HG03196 (cell line): ENCODE measurements around the gene EXOC3.
"Not testable (repeated sequence)": the region's sequence is repeated elsewhere in the genome, so short reads cannot be mapped to it uniquely, and the experiment has no call there.

Experiments used
- ATAC-seq: cut with Tn5 transposase; IDR thresholded peaks from one replicate; pipeline ENCODE4 v1.9.1; 2021; ENCODE audit not compliant: unreplicated experiment

EXOC3 gene

GRCh38 chr5:442335-443238 lies at the start of gene EXOC3:
Gene EXOC3 (plus strand): TSS chr5:443176. CDS start chr5:446206, 3,030 bp downstream.
- peak; percentile 86 for ATAC-seq

- ATAC-seq: no peak
Measured at GRCh38 chr5:393846-394275, 49.1 kb upstream of the EXOC3 start.

- ATAC-seq: no peak
Measured at GRCh38 chr5:394671-395155, 48.3 kb upstream of the EXOC3 start.

- ATAC-seq: no peak
Measured at GRCh38 chr5:395156-395920, 47.6 kb upstream of the EXOC3 start.

GRCh38 chr5:395921-396530 lies 47.0 kb upstream of the EXOC3 start:
- ATAC-seq: no peak

- no peak for ATAC-seq
Measured at GRCh38 chr5:396531-396961, 46.4 kb upstream of the EXOC3 start.

GRCh38 chr5:398141-398474 lies 44.9 kb upstream of the EXOC3 start:
- ATAC-seq: not testable (repeated sequence)

GRCh38 chr5:398475-399295 lies 44.3 kb upstream of the EXOC3 start:
- ATAC-seq: no peak

- ATAC-seq: peak; percentile 75
Measured at GRCh38 chr5:399296-400281, 43.4 kb upstream of the EXOC3 start.

- peak; percentile 11 for ATAC-seq
Measured at GRCh38 chr5:400282-401145, 42.5 kb upstream of the EXOC3 start.

- ATAC-seq: no peak
Measured at GRCh38 chr5:401146-402034, 41.6 kb upstream of the EXOC3 start.

GRCh38 chr5:402219-402614 lies 40.8 kb upstream of the EXOC3 start:
- not testable (repeated sequence) for ATAC-seq

GRCh38 chr5:402615-403359 lies 40.2 kb upstream of the EXOC3 start:
- ATAC-seq: peak; percentile 52

GRCh38 chr5:403995-404394 lies 39.0 kb upstream of the EXOC3 start:
- ATAC-seq: no peak

- no peak for ATAC-seq
Measured at GRCh38 chr5:404666-405241, 38.2 kb upstream of the EXOC3 start.

GRCh38 chr5:405421-405820 lies 37.6 kb upstream of the EXOC3 start:
- no peak for ATAC-seq
